ELF-1 (cell line): ENCODE data around the gene GRB2.

ENCODE experiments used
- DNase-seq: peaks from one replicate; pipeline ENCODE4 v3.0.0-alpha.2; 2016; ENCODE audit warnings: low read depth, low spot score

GRB2 gene

GRCh38 chr17:75414488-75414887 is 9.0 kb upstream of the GRB2 start:
- DNase-seq, result no peak

DNA sequence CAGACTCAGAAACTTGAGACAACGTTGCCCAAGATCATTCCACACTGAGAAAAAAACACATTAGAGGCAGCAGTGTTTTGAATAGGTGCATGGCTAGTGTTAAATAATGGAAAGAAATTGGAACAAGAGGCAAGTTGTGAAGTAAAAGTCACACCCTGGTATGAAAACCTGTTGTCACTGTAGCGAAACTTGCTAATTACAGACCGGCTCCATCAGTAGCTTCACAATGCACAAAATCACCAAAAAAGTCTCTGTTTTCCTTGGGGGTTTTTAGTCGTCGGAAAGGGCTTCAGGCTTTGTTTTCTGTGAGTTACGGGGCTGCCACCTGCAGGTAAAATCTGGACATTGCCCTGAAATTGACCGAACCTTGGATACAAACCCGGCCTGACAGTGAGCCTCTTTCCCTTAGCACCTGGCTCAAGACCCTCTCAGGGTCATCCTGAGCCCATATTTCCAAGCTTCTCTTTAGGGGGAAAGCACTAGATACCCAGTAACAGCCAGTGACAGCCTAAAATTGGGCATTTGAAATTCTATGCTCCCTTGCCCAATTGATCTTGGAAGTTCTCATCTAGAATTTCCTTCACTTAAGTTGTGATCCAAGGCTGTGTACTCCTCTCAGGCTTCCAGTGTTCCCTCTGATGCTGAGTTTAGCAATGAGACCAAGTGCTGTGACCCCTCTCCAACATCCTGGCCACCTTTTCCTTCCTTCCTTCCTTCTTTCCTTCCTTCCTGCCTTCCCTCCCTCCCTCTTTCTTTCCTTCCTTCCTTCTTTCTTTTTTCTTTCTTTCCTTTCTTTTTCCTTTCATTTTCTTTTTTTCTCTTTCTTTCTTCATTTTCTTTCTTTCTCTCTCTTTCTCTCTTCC is 7.2 kb upstream of the GRB2 start:
- peak; percentile 91 for DNase-seq

DNA sequence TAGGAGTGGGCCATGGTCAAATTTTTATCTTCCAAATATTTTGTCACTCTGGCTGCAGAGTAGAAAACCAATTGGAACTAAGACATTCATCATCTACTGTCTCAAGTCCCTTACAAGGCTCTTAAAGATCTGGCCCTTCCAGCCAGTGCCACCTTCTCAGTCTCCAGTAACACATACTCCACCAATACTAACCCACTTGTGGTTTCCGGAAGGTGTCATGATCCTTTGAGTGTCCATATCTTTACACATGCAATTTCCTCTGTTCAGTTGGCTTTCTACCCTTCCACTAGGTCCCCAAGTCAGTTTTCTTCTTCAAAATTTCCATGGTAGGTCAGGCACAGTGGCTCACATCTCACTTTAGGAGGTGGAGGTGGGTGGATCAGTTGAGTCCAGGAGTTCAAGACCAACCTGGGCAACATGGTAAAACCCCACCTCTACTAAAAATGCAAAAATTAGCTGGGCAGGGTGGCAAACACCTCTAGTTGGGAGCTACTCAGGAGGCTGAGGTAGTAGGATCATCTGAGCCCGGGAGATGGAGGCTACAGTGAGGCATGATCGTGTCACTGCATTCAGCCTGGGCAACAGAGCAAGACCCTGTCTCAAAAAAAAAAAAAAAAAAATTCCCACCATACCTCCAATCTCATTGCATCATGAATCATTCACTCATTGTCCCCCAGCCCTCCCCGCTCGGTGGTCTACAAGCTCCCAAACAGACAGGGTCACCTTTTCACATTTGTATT is 6.0 kb upstream of the GRB2 start:
- DNase-seq, result no peak

- no peak for DNase-seq
These were observed 4.7 kb upstream of the GRB2 start for GRCh38 chr17:75410141-75410540.

DNA sequence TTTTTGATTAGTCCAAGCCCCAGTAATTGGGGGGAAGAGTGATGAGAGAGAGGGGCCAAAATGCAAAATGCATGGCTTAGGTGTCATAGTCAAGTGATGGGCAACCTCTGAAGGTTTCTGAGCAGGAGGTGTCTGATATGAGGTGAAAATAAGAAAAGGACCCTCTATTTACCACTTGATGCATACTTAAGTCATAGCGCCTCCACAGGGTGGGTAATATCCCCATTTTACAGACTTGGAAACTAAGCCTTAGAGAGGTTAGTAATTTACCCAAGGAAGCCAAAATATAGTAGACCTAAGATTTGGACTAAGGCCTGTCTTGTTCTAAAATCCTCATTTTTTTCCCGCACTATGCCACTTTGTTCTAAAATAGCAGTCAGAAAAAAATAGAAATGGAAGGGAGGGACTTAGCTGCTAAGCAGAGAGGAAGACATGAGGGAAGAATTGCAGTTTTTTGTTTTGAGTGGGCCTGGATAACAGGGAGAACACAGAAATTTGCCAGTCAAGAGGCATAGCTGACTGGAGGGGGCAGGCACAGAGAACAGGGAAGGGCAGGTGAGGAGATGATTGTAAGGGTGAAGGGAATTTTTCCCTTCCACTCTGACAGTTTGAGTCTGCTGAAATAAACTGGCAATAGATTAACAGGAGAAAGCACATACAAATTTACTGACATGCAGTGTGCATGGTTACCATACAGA is 2.3 kb upstream of the GRB2 start:
- DNase-seq, result no peak

- DNase-seq, result no peak
These were observed 741 bp upstream of the GRB2 start for GRCh38 chr17:75406222-75406615.

- peak; percentile 70 for DNase-seq
These were observed 630 bp downstream of the GRB2 start for GRCh38 chr17:75404731-75405364.

DNA sequence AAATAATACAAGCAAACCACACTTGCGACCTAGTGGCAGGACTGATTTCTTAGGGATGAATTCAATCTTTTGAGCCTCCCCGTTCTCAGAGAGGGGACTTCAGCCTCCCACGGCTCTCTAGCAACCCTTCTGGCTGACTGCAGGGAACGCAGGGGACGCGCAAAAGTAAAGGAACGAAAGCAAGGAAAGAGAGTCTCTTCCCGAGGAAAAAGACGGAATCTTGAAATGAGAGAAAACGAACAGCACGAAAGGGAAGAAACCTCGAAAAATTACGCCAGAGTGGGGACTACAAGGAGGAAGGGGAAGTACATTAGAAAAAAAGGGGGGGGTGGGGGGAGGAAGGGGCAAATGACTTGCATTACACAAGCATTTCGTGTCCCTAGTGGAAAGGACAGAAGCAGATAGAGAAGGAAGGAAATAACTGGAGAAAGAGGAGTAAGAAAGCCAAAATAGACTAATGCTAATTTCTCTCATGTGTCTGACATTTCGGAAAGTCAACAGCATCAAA is 1.2 kb downstream of the GRB2 start:
- peak; percentile 75 for DNase-seq

DNA sequence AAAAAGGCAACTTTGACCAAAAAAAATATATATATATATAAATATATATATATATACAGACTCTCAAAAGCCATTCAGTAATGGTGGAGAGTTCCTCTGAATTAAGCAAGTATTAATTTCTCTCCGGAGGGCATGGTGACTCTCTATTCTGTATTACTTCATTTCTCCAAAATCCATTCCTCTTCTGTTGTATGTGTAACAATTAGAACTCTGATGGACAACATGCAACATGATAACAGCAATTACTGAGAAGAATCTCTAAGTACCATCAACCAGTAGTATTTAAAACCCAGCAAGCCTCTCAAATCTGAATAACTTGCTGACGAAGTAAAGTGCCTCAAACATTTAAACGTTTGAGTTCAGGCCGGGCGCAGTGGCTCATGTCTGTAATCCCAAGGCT is 2.3 kb downstream of the GRB2 start:
- no peak for DNase-seq

DNA sequence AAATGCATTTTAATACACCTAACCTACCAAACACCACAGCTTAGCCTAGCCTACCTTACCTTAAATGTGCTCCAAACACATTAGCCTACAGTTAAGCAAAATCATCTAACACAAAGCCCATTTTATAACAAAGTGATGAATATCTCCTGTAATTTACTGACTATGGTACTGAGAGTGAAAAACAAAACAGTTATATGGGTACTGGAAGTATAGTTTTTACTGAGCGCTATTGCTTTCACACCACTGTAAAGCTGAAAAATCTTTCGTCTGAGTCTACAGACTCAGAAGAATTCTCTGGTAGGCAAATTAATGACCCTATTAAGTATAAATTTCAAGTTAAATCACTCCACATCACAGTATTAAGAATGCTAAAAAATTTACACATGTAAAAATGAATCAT is 3.5 kb downstream of the GRB2 start:
- no peak for DNase-seq

- no peak for DNase-seq
These were observed 5.0 kb downstream of the GRB2 start for GRCh38 chr17:75400326-75400939.

DNA sequence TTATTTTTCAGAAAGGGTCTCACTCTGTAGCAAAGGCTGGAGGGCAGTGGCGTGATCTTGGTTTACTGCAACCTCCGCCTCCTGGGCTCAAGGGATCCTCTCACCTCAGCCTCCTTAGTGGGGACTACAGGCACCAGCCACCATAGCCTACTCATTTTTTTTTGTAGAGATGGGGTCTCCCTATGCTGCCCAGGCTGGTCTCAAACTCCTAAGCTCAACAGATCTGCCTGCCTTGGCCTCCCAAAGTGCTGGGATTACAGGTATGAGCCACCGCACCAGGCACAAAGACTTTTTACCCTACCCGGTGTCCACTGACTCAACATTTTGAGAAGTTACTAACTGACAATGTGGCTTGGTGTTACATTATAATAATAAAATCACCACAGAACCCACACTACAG is 7.2 kb downstream of the GRB2 start:
- DNase-seq, result no peak

DNA sequence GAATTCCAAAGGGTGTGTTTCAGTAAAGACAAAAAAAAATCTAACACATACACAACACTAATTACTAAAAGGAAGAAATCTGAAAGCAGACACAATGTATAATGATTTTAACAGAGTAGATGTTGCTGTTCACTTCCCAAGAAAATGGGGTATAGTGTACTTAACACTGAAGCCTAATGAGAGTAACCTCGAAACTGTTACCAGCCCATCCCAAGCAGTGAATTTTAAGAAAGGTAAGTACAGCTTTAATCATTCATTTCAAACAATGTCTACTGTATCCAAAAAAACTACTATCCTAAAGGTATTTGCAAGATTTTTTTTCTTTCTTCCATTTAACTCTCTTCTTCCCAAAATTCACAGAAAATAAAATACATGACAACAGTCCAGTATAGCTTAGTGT is 8.3 kb downstream of the GRB2 start:
- no peak for DNase-seq

- no peak for DNase-seq
These were observed 8.7 kb downstream of the GRB2 start for GRCh38 chr17:75396796-75397195.

GRCh38 chr17:75396025-75396424 is 9.5 kb downstream of the GRB2 start:
- DNase-seq, result no peak

- DNase-seq, result no peak
These were observed 11.1 kb downstream of the GRB2 start for GRCh38 chr17:75394332-75394918.

DNA sequence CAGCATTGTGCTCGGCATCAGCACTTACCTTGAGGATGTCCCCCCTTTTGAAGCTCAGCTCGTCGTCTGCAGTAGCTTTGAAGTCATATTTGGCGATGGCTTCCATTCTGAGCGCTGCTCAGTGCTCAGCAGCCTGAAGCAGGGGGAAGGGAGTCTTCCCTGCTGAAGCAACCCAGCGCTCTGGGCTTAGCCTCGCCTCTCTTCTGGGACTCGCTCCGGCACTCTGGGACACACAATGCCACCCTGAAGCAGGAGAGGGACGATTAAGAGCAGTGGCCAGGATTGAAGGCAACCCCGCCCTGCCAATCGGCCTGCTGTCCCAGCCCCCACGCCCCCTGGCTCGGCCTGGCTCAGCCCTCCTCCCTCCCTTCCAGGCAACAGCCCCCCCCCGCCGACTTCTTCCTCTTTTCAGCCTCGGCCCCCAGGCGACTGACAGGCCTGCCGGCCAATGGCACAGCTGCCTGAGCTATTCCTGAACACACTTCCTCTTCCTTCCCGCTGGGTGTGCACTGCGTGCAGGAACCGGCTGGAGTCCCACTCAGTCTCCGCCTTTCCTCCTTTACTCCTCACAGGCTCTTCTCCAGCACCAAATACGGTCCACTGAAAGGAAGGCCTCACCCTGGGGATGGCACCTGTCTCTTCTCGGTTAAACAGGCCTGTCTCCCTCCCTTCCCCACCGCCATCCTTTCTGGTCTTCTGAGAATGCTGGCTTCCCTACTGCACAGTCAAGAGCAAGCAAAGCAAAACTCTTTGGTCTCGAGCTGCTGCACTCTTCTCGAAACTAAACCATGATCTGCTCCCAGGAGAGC is 11.8 kb downstream of the GRB2 start:
- DNase-seq, result peak; percentile 99

DNA sequence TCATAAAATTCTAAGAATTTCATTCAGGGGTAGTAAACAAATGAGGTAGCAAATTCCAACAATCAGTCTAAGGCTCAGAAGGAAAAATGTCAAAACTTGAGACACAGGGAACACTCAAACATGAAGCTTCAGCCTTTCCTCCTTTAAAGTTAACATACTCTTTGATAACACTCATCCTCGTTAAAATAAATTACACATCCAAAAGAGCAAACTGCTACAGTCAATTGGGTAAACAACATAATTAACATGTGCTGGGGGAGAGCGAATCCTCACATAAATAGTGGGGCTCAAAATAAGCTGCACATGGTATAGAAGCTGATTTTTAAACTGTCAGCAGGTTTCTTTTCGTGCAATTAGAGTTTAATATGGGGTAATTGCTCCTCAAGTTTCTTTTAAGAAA is 12.9 kb downstream of the GRB2 start:
- no peak for DNase-seq

DNA sequence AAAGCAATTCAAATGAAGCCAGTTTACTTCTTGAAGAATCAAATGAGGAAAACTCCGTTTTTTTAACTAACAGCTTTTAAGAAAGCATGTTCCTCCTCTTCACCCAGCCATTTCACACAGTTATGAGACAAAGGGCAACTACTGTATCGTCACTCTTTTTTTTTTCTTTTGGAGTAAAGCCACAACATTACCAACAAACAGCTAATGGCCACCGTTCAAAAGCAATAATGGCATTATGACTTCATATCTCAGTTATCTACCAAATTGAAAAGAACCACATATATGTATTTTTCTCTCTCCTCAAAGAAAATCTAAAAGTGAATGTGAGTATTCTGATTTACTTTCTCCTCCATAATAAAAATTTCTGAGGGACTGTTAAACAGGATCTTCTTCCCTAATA is 14.5 kb downstream of the GRB2 start:
- no peak for DNase-seq

DNA sequence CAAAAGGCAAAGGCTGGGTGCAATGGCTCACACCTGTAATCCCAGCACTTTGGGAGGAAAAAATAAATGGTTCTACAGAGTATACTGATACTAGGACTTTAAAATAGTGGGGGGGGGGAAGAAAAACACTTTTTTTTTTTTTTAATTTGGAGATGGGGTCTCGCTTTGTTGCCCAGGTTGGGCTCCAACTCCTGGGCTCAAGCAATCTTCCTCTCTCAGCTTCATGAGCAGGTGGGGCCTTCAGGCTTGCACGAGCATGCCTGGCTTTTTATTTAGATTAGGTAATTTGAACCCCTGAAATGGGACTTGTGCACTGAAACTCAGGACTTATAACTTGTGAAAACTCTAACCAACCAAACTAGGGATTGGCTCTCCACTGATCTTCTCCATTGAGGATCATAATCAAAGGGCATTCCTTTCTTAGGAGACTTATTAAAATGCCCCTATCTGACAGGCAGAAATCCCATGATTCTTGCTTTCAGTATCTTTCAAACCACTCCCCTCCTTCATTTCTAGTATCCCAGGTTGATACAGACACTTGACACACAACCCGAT is 16.9 kb downstream of the GRB2 start:
- no peak for DNase-seq
